SKM-1 treated with dmso at 0.1 percent for 144 hours (cell line): ENCODE data around the gene MAPK8IP1.
"Not testable (repeated sequence)": the region's sequence is repeated elsewhere in the genome, so short reads cannot be mapped to it uniquely, and the experiment has no call there.

Experiments used
- DNase-seq: peaks from one replicate; lab custom pipeline; 2025; ENCODE audit not compliant: unreplicated experiment; lab: John Stamatoyannopoulos, UW

The MAPK8IP1 gene

DNA sequence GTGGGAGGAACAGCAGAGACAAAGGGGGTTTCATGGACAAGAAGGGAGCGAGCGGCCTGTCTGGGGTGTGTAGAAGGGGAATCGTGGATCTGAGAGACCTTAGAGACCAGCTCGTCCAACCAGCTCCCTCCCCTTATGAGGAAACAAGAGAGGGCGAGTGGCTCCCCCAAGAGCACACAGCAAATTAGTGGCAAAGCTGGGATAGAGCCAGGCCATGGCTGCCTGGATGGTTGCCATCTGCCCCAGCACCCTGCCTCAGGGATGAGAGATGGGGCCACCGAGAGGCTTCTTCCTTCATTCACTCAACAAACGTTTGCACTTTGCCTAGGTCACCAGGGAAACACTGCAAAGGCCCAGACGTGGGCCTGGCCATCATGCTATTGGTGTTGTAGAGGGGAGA is 4.1 kb downstream of the MAPK8IP1 start:
- DNase-seq, result no peak

DNA sequence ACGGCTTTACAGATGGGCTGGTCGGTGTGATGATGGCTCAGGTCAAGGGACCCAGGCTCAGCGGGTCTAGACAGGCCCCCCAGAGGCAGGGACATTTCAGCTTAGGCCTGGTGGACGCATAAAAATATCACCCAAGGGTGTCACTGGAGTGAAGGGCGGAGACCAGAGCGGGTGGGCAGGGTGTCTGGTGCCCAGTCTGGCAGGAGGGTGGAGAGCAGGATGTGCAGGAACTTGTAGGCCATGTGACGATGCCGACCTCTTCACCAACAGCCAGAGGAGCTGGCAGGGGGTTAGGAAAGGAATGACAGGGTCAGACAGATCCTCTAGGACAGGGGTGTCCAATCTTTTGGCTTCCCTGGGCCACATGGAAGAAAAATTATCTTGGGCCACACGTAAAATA is 4.5 kb downstream of the MAPK8IP1 start:
- DNase-seq, result no peak

DNA sequence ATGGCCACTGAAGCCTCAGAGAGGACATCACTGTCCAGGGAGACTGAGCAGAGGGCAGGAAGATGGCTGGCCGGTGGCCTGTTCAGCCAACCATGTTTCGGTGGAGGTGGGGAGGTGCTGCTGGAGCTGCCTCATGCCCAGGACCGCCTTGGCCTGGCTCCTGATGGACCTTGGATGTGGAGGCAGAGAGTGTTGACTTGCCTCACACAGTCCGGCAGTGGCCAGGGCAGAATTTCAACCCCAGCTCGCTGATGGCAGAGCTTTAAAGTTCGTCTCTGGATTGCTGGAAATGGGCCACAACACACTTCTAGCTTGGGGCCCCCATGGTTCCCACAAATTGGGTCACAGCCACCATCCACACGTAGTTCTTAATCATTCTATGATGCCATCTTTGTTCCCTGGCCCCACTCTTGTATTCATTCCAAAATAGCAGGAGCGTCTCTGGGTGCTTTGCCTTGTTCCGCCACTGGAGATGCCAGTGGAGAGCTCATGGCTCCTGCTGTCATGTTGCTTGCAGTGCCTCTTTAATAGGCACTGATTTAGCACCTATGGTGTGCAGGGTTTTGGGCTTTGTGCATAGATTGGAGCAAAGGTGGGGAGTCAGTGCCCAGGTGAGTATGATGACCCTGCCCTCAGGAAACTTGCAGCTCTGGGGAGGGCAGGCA is 5.6 kb downstream of the MAPK8IP1 start:
- no peak for DNase-seq

DNA sequence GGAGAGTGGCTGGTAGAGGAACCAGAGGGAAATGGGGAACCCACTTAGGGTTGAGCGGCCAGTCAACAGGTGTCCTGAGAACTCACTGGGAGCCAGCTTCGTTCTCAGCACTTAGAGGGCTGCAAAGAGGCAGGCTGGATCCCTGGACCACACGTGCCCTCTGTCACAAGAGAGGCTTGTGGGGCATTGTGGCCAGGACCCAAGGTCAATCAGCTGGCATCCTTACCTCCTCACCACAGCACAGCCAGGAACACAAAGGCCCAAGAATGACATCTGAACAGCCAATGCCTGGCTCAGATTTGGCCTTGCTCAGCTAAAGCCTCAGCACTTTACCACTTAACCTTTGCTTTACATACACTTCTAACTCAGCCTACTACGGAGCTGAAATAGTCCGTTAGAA is 7.4 kb downstream of the MAPK8IP1 start:
- no peak for DNase-seq

DNA sequence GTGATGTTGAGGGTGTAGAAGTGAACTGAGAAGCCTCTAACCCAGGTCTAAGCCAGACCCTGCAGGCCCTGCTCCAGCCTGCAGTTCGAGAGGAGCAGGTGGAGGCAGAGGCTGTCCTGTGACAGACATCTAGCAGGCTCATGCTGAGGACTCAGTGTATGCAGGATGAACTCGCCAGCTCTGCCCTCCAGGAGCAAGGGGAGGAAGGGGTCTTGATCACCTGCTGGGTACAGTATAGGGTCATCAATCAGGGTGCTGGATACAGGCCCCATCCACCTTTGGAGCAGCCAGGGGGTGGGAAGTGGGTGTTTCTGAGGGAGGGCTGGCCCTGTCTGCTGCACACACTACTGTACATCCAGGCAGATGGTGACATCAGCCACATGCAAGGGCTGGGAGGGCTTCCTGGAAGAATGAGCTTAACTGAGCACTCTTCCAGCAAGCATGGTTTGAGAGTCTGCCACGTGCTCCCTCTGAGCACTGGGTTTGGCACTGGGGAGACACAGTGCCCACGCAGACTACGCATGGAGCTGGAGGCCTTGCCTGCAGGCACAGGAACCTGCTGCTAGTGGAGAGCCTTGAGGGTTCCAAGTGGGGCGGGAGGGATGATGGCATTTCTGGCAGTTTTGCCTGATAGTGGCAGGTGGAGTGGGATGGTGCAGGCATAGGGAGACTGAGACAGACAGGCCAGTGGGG is 9.2 kb downstream of the MAPK8IP1 start:
- no peak for DNase-seq

DNA sequence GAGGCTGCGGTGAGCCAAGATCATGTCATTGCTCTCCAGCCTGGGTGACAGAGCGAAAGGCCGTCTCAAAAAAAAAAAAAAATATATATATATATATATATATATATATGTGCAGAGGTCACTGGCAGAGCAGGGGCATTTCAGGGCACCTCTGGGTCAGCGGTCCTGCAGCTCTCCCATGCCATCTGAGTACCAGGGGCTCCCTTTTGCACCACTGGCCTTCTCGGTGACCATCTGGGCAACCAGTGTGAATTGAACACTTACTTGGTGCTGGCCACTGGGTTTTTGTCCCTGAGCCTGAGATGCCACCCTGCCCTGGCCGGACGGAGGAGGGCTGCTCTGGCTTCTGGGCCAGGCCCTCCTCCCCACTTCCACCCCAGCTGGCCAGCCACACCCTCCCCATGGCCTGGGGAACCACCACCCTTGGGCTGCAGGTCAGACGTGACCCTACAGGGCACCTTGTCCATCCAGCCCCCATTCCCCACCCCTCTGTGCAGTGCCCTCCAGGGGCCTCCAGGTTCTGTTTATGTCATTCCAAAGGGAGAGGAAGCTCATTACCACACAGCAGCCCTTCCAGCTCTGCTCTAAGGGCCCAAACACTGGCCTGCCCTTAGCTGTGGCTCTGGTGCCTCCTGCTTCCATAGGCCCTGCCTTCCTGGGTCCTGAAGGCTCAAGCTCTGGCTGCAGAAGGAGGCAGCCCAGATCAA is 10.3 kb downstream of the MAPK8IP1 start:
- no peak for DNase-seq

DNA sequence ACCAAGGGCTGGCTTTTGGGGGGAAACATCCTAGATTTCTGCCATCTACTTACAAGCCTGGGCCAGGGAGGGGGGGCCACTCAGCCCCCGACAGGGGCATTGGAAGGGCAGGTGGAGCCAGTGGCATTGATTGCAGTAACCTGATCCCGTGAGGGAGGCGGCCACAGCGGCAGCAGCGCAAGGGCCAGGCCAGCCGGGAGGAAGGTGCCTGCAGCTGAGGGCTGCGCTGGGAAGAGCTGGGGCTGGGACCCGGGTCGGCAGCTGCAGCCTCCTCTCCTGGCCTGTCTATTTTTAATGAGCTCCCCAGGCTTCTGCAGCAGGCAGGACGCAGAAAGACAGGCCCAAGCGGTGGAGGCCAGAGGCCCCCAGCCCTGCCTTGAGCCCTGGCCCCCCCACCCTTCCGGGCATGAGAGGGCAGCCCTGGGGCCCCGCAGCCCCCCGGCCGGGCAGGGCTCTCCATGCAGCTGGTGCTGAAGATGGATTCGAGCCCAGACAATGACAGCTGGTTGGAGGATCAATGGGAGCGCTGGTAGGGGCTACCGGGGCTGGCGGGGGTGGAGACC is 11.1 kb downstream of the MAPK8IP1 start:
- no peak for DNase-seq

DNA sequence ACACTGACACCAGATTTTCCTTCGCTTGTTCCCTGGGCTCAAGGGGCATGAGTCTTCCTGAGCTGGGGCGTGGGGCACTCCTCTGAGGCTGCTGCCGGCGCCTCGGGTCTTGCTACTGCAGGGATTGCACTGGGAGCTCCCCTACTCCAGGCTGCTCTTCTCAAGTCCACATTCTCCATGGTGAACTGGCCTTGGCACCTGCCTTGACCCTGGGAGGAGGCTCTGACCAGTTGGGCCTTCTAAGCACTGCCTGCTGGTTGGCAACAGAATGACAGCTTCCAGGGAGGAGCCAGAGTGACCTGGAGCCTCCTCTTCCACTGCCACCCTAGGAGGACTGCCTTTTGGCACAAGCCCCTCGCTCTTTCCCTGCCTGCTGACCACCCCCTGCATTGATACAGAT is 12.1 kb downstream of the MAPK8IP1 start:
- no peak for DNase-seq

DNA sequence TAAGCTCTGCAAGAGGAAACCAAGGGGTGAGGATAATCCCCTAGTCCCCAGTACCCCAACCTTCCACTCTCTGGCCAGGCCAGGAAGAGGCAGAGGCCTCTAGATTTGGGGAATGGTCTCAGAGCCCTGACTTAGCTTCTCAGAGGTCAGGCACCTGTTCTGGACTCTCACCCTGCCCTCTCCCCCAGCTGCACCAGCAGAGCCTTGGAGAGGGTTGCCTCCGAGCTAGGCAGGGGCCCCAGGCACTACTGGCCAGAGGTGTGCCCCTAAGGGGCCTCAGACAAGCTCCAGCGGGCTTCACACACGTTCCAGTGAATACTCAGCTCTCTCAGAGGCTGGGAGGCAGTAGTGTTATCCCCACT is 13.6 kb downstream of the MAPK8IP1 start:
- DNase-seq, result no peak

DNA sequence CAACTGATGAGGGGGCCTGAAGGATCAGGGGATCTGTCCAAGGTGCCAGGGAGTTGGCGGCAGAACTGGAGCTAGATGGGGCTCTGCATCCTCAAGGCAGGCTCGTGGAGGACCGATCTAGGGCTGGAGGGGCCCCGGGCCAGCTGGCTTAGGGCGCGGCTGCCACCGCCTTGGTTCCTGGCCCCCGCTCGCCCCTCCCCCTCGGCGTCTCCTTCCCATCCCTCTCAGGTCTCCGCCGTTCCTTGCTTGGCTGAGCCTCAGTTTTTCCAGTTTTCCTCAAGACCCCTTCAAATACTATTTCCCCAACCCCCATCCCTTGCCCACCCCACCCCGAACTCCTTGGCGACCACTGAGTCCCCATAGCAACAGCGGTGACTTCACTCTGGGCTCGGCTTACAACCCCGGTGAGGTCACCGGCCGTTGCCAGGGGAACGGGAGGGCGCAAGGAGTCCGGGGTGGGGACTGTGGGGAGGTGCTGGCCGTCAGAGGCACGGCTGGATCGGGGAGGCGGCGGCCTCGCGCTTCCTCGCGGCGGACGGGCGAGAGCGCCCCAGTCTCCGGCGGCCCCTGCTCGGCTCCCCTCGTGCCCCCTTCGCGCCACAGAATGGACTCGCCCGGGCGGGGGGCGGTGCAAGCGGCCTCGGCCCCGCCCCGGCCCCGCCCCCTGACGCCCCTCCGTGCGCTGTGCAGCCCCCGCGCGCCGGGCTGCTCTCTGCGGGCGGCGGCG is 14.2 kb downstream of the MAPK8IP1 start:
- no peak for DNase-seq

DNA sequence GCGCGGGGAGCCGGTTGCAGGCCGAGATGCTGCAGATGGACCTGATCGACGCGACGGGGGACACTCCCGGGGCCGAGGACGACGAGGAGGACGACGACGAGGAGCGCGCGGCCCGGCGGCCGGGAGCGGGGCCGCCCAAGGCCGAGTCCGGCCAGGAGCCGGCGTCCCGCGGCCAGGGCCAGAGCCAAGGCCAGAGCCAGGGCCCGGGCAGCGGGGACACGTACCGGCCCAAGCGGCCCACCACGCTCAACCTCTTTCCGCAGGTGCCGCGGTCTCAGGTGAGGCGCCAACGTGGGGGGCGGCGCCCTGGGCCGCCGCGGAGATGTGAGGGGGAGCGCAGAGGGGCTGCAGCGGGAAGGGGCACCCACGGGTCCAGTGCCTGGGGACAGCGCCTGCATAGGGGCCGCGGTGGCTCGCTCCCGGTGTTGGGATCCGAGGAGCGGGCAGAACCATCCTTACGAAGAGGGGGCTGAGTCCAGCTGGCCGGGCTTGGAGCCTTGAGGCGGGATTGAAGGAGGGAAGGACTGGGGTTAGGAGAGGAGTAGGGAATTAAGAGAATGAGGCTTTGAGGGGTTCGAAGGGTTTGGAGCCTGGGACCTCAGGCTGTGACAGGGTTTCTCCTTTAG is 14.8 kb downstream of the MAPK8IP1 start:
- not testable (repeated sequence) for DNase-seq

DNA sequence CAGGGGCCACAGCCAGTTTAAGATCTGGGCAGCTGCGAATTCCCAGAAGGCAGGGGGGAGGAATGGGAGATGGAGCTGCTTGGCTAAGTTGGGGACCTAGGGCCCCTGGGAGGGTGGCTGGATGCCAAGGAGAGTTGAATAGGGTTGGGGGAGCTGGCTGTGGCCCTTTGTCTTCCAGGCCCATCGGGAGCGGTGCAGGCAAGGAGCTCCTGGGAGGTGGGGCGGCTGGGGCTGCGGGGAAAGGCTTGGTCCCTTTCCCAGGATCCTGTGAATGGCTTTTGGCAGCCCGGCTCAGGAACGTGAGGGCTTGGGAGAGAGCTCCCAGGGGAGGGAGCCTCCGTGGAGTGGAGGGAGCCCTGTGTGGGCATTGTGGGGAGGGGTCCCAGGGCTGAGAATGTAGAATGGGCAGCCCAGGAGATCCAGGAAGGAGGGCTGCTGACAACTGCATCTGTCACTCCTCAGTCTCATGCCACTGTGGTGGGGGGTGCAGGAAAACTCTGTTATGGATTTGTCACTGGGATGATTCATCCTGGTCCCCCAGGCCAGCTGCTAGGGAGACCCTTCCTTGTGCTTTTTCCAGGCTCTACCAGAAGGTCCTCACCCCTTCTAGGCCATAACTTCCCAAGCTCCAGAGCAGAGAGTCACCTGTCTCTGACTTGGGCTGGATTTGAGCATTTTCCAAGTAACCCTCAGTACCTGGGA is 15.6 kb downstream of the MAPK8IP1 start:
- no peak for DNase-seq

DNA sequence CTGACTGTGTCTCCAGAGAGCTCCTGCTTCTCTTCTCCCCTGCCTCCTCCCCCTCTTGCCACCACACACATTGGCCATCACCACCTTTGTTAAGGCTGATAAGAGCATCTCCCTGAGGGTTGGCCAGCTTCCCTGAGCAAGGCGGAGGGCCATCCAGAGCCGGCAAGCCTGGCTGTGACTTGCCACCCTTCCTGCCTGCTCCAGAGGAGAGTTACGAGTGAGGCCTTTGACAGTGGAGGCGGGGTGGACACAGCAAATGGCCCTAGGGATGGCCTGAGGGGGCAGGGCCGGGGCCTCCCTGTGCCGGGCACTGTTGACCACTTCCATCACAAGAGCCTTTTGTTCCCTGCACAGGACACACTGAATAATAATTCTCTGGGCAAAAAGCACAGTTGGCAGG is 16.2 kb downstream of the MAPK8IP1 start:
- DNase-seq, result no peak

DNA sequence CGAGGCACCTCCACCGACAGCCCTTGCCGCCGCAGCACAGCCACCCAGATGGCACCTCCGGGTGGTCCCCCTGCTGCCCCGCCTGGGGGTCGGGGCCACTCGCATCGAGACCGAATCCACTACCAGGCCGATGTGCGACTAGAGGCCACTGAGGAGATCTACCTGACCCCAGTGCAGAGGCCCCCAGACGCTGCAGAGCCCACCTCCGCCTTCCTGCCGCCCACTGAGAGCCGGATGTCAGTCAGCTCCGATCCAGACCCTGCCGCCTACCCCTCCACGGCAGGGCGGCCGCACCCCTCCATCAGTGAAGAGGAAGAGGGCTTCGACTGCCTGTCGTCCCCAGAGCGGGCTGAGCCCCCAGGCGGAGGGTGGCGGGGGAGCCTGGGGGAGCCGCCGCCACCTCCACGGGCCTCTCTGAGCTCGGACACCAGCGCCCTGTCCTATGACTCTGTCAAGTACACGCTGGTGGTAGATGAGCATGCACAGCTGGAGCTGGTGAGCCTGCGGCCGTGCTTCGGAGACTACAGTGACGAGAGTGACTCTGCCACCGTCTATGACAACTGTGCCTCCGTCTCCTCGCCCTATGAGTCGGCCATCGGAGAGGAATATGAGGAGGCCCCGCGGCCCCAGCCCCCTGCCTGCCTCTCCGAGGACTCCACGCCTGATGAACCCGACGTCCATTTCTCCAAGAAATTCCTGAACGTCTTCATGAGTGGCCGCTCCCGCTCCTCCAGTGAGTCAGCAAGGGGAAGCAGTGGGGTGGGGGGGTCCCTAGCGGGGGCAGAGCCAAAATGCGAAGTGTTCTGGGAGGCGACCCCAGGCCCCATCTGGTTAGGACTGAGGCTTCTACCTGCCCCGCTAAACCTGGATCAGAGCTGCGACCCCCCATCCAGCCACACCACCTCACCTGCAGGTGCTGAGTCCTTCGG is 17.3 kb downstream of the MAPK8IP1 start:
- no peak for DNase-seq

DNA sequence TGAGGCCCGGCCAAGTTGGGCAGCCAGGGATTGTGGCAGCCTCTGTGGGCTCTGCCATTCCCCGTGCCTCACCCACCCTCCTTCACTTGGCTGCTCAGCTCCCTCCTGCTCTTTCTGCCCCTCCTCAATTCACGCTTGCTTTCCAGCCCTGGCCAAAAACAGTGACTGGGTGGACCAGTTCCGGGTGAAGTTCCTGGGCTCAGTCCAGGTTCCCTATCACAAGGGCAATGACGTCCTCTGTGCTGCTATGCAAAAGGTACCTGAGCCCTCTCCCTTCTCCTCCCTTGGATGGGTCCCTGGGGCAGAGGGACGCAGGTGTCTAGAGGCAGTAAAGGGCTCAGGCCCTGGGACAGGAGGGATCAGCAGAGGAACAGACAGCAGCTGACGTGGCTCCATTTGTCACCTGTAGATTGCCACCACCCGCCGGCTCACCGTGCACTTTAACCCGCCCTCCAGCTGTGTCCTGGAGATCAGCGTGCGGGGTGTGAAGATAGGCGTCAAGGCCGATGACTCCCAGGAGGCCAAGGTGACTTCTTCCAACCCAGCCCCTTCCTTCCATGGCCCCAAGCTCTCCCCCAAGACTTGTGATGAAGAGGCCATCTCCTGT is 19.0 kb downstream of the MAPK8IP1 start:
- no peak for DNase-seq

DNA sequence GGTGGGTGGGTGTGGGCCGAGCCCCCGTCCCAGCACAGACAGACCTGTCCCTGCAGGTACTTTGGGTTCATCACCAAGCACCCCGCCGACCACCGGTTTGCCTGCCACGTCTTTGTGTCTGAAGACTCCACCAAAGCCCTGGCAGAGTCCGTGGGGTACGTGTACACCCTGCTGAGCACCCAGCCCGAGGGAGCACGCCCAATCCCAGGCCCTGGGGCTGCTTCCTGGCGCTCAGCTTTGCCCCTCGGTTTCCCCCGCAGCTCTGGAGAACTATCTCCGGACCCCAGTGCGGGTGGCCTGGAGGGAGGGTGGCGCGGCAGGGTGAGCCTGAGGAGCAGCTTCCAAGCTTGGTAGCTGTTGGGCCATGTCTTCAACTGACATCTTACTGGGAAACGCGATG is 19.6 kb downstream of the MAPK8IP1 start:
- DNase-seq, result no peak

DNA sequence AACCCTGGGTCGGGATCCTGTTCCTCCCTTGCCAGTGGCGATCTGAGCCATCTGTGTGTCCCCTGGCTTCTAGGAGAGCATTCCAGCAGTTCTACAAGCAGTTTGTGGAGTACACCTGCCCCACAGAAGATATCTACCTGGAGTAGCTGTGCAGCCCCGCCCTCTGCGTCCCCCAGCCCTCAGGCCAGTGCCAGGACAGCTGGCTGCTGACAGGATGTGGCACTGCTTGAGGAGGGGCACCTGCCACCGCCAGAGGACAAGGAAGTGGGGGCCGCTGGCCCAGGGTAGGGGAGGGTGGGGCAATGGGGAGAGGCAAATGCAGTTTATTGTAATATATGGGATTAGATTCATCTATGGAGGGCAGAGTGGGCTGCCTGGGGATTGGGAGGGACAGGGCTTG is 20.1 kb downstream of the MAPK8IP1 start:
- DNase-seq, result not testable (repeated sequence)

DNA sequence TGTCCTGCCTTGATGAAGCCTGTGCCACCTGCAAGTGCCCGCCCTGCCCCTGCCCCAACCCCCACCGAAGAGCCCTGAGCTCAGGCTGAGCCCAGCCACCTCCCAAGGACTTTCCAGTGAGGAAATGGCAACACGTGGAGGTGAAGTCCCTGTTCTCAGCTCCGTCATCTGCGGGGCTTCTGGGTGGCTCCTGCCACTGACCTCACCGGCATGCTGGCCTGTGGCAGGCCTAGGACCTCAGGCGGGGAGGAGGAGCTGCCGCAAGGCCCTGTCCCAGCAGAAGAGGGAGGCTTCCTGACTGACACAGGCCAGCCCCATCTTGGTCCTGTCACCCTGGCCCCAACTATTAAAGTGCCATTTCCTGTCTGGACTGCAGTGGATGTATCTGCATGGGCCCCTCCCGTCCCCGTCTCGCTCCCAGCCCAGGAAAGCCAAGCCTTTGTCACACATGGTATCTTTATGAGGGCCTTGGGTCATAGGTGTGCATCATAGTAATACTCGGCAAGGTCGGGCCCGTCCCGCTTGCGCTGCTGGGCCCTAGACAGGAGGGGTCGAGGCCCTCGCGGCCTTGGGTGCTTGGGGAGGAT is 20.7 kb downstream of the MAPK8IP1 start:
- DNase-seq, result no peak
